HepG2 (cell line): ENCODE measurements around the gene MIGA2. TPM values are rescaled to one million over a fixed set of nuclear protein-coding genes. Genes with fewer than 3 reads are reported as not detected.

ENCODE experiments used
- ATAC-seq: fragments of 200-7000 bp; cut with Tn5 transposase; 3 replicates; pipeline ENCODE4 v1.9.1; 2020; ENCODE audit warnings: mild to moderate bottlenecking, moderate library complexity
- BruUV-seq: library from RNA; stranded (reverse); fragments of 400-500 nt; replicated peaks from 2 replicates; lab custom pipeline; 2021; lab: Mats Ljungman, UMichigan
- CTCF ChIA-PET: fragments of 300-600 bp; formaldehyde crosslinking; extraction: SDS; loops from one replicate; lab custom pipeline; 2021; ENCODE audit warnings: low total read pairs, inconsistent platforms, low intra/inter-chr PET ratio; lab: Yijun Ruan, JAX
- POLR2A ChIA-PET: fragments of 350-600 bp; sonication (Branson Sonifier 250); formaldehyde crosslinking; loops from one replicate; lab custom pipeline; 2020; ENCODE audit warnings: antibody characterized with exemption, inconsistent platforms; lab: Yijun Ruan, JAX
- DNase-seq: peaks from one replicate; pipeline ENCODE4 v3.0.0-alpha.2; 2015; ENCODE audit warnings: low spot score
- FAIRE-seq: peaks from 3 replicates; lab custom pipeline; 2011; peaks lifted over from hg19 to GRCh38; lab: Jason Lieb, UNC
- H2AFZ ChIP-seq: one replicate; pipeline ENCODE4 v1.6.1; 2011; ENCODE audit warnings: low read length, inconsistent platforms
- H3K27ac ChIP-seq: fragments of 300-600 bp; 3 replicates; pipeline ENCODE4 v1.8.0; 2011; ENCODE audit warnings: mixed run types, mild to moderate bottlenecking, mixed read lengths, low read length, inconsistent platforms; ENCODE audit not compliant: insufficient read depth; ENCODE audit errors: extremely low read length
- H3K27me3 ChIP-seq, 2 experiments: fragments of 200-600 bp in 1 of 2; 2 replicates in 1 of 2; 3 replicates in 1 of 2; pipeline versions ENCODE4 v1.6.0 to v1.8.0; 2011; ENCODE audit warnings: low read length in 2 of 2, mild to moderate bottlenecking in 2 of 2, moderate library complexity in 2 of 2, inconsistent platforms in 1 of 2; ENCODE audit not compliant: insufficient read depth in 2 of 2, control insufficient read depth in 1 of 2
- H3K36me3 ChIP-seq, 2 experiments: fragments of 200-600 bp in 1 of 2; replicated peaks in 1 of 2; 2 replicates in 1 of 2; 3 replicates in 1 of 2; pipeline versions ENCODE4 v1.5.1 to v1.8.0; 2011; ENCODE audit warnings: low read length in 2 of 2, inconsistent platforms in 1 of 2; ENCODE audit not compliant: insufficient read depth in 2 of 2, control insufficient read depth in 1 of 2
- H3K4me1 ChIP-seq: 2 replicates; pipeline ENCODE4 v1.5.1; 2012; ENCODE audit warnings: low read length, inconsistent platforms; ENCODE audit not compliant: insufficient read depth
- H3K4me2 ChIP-seq: 2 replicates; pipeline ENCODE4 v1.6.0; 2011; ENCODE audit warnings: low read depth, low read length, inconsistent platforms
- H3K4me3 ChIP-seq, 3 experiments: fragments of 200-600 bp in 1 of 3; sonication (generic), shearing (Covaris generic) in 1 of 3; replicated peaks in 1 of 3; 2 replicates each; pipeline ENCODE4 v1.5.1; 2011 to 2016; ENCODE audit warnings: low read length in 3 of 3, inconsistent platforms in 2 of 3, low read depth in 2 of 3, mild to moderate bottlenecking in 2 of 3, control low read depth in 1 of 3, mixed read lengths in 1 of 3; ENCODE audit not compliant: insufficient read depth in 1 of 3
- H3K79me2 ChIP-seq: one replicate; pipeline ENCODE4 v1.6.1; 2011; ENCODE audit warnings: low read length, inconsistent platforms; ENCODE audit not compliant: insufficient read depth
- H3K9ac ChIP-seq: 2 replicates; pipeline ENCODE4 v1.6.0; 2011; ENCODE audit warnings: mild to moderate bottlenecking, low read depth, low read length, inconsistent platforms; ENCODE audit not compliant: insufficient read depth
- H3K9me3 ChIP-seq: 2 replicates; pipeline ENCODE4 v1.5.1; 2012; ENCODE audit warnings: mild to moderate bottlenecking, low read length
- H4K20me1 ChIP-seq: 2 replicates; pipeline ENCODE4 v1.6.0; 2011; ENCODE audit warnings: inconsistent platforms, mild to moderate bottlenecking, low read length, moderate library complexity; ENCODE audit not compliant: insufficient read depth
- GLI4 ChIP-seq: sonication (generic); formaldehyde crosslinking; IDR thresholded peaks from 2 replicates; pipeline ENCODE4 v1.5.1; 2020; ENCODE audit warnings: missing genetic modification reagents, mild to moderate bottlenecking, moderate library complexity, borderline replicate concordance
- MAFF ChIP-seq: IDR thresholded peaks from 2 replicates; pipeline ENCODE4 v1.6.1; 2011; ENCODE audit warnings: low read depth, low read length, improper control_type of control experiment
- NFKB2 ChIP-seq: sonication (generic); formaldehyde crosslinking; IDR thresholded peaks from 2 replicates; pipeline ENCODE4 v1.4.0; 2020; ENCODE audit warnings: missing genetic modification reagents, borderline replicate concordance
- RELA ChIP-seq: sonication (generic); formaldehyde crosslinking; IDR thresholded peaks from 2 replicates; pipeline ENCODE4 v1.4.0; 2020; ENCODE audit warnings: missing genetic modification reagents
- SIX1 ChIP-seq: sonication (generic); formaldehyde crosslinking; IDR thresholded peaks from 2 replicates; pipeline ENCODE4 v1.4.0; 2020; ENCODE audit warnings: missing genetic modification reagents, borderline replicate concordance
- SOX6 ChIP-seq, 2 experiments: fragments of 450-650 bp in 1 of 2; sonication (generic) in 1 of 2; formaldehyde crosslinking in 1 of 2; IDR thresholded peaks; 2 replicates each; pipeline versions ENCODE4 v1.4.0 to v1.6.1; 2017 to 2020; ENCODE audit warnings: antibody characterized with exemption in 1 of 2, mild to moderate bottlenecking in 1 of 2, missing genetic modification reagents in 1 of 2
- ZMYM4 ChIP-seq: sonication (generic); formaldehyde crosslinking; IDR thresholded peaks from 2 replicates; pipeline ENCODE4 v1.8.1; 2023; ENCODE audit warnings: mild to moderate bottlenecking, missing genetic modification reagents
- ZNF501 ChIP-seq: sonication (generic); formaldehyde crosslinking; IDR thresholded peaks from 2 replicates; pipeline ENCODE4 v1.5.1; 2020; ENCODE audit warnings: mild to moderate bottlenecking, moderate library complexity, missing genetic modification reagents
- WGBS: methylation state at CpG from one replicate; pipeline ENCODE4 v1.1.6; 2017; ENCODE audit warnings: low lambda C conversion rate; 5-methylcytosine and 5-hydroxymethylcytosine counted together
- in situ Hi-C: cut with HindIII; loops from 2 replicates; pipeline ENCODE4 v1.10.0; 2017; ENCODE audit warnings: low pct_unique_long_range_greater_than_20kb; ENCODE audit not compliant: extremely low pct_ligation_motif_present
- intact Hi-C: fragments of 100-400 bp; cut with micrococcal nuclease; formaldehyde crosslinking; loops from one replicate; pipeline ENCODE4 v1.10.0; 2022; ENCODE audit not compliant: unreplicated experiment
- polyA plus RNA-seq, 8 experiments: library from polyadenylated mRNA; depleted of rRNA in 3 of 8; stranded (reverse) in 7 of 8; unstranded in 1 of 8; fragments of >200 nt; fragmentation: Illumina TruSeq in 4 of 8; extraction: Trizol in 4 of 8; gene quantifications; 2 replicates each; pipeline versions ENCODE4 v1.2.1 to v1.2.3, GENCODE V29; 2011 to 2016; ENCODE audit warnings: low read depth in 4 of 8, missing spikeins in 1 of 8, mixed read lengths in 1 of 8; ENCODE audit not compliant: insufficient read depth in 1 of 8
- total RNA-seq, 5 experiments: library from RNA; depleted of rRNA; stranded (reverse); fragments of >200 nt; fragmentation: Illumina TruSeq; extraction: Trizol; gene quantifications; 2 replicates each; pipeline ENCODE4 v1.2.3, GENCODE V29; 2016; ENCODE audit warnings: low read depth in 1 of 5
- TF ChIP-seq, protein P1 (sequence below): sonication (generic); formaldehyde crosslinking; IDR thresholded peaks from 2 replicates; pipeline ENCODE4 v1.4.0; 2020; ENCODE audit warnings: missing genetic modification reagents
- TF ChIP-seq, protein P2 (sequence below): conservative IDR thresholded peaks from 2 replicates; pipeline ENCODE4 v1.6.1; 2018; ENCODE audit warnings: missing genetic modification reagents
- TF ChIP-seq, protein P3 (sequence below): sonication (generic); formaldehyde crosslinking; IDR thresholded peaks from 2 replicates; pipeline ENCODE4 v1.8.1; 2023; ENCODE audit warnings: mild to moderate bottlenecking, missing genetic modification reagents
- TF ChIP-seq, protein P4 (sequence below): sonication (generic); formaldehyde crosslinking; IDR thresholded peaks from 2 replicates; pipeline ENCODE4 v1.4.0; 2020; ENCODE audit warnings: missing genetic modification reagents, borderline replicate concordance

Gene MIGA2
- total and polyA plus RNA-seq, 2 of the 13 experiments (the other 11 are each of a cell fraction or from before 2014, with no cell fraction given) = 10.8 to 17.1 TPM

DNA sequence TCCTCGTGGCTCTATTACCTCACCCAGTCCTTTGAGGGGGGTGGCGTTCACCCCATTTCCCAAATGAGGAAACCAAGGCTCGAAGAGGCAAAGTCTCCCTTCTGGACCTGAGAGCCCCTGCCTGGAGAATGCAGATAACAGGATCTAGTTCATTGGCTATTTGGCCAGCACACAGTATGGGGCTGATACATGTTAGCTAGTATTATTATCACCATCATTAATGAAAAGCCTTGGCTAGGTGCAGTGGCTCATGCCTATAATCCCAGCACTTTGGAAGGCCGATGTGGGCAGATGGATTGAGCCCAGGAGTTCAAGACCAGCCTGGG, 12.6 kb upstream of the MIGA2 start:
- Histone ChIP-seq H3K27ac (no peak overlapping the region), H3K79me2 (peaks cover 14% of the 10 kb centered on the region), H4K20me1 (peaks cover 5% of the 10 kb centered on the region; the same call in 1 of the 2 replicates), H3K27me3 (no peaks in the 10 kb centered on the region), H3K9ac (no peak overlapping the region), H3K36me3 (no peaks in the 10 kb centered on the region; a peak in 1 of 5 replicates), H3K4me2 (no peak overlapping the region), H2AFZ (no peak overlapping the region), H3K4me1 (peaks cover 23% of the 10 kb centered on the region), H3K9me3 (no peaks in the 10 kb centered on the region), H3K4me3 (no peak overlapping the region)
- no TSS peak for BruUV-seq
- WGBS = 86% methylated on average over 3 of the region's 4 CpGs
- ChIA-PET CTCF (no interaction called here), POLR2A (interaction anchor here (1.3 kb wide), 1 partner anchor 12 kb away, joined by 4 read pairs; the partner anchor contains the start of gene MIGA2)
- intact Hi-C loops = no loop called here
- DNase-seq = no peak
- ATAC-seq = no peak
- FAIRE-seq = no peak
- in situ Hi-C loops = no loop called here
- TF ChIP-seq, protein P1, sequence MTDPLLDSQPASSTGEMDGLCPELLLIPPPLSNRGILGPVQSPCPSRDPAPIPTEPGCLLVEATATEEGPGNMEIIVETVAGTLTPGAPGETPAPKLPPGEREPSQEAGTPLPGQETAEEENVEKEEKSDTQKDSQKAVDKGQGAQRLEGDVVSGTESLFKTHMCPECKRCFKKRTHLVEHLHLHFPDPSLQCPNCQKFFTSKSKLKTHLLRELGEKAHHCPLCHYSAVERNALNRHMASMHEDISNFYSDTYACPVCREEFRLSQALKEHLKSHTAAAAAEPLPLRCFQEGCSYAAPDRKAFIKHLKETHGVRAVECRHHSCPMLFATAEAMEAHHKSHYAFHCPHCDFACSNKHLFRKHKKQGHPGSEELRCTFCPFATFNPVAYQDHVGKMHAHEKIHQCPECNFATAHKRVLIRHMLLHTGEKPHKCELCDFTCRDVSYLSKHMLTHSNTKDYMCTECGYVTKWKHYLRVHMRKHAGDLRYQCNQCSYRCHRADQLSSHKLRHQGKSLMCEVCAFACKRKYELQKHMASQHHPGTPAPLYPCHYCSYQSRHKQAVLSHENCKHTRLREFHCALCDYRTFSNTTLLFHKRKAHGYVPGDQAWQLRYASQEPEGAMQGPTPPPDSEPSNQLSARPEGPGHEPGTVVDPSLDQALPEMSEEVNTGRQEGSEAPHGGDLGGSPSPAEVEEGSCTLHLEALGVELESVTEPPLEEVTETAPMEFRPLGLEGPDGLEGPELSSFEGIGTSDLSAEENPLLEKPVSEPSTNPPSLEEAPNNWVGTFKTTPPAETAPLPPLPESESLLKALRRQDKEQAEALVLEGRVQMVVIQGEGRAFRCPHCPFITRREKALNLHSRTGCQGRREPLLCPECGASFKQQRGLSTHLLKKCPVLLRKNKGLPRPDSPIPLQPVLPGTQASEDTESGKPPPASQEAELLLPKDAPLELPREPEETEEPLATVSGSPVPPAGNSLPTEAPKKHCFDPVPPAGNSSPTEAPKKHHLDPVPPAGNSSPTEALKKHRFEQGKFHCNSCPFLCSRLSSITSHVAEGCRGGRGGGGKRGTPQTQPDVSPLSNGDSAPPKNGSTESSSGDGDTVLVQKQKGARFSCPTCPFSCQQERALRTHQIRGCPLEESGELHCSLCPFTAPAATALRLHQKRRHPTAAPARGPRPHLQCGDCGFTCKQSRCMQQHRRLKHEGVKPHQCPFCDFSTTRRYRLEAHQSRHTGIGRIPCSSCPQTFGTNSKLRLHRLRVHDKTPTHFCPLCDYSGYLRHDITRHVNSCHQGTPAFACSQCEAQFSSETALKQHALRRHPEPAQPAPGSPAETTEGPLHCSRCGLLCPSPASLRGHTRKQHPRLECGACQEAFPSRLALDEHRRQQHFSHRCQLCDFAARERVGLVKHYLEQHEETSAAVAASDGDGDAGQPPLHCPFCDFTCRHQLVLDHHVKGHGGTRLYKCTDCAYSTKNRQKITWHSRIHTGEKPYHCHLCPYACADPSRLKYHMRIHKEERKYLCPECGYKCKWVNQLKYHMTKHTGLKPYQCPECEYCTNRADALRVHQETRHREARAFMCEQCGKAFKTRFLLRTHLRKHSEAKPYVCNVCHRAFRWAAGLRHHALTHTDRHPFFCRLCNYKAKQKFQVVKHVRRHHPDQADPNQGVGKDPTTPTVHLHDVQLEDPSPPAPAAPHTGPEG (CRISPR knock-in tag) = no peak
- TF ChIP-seq ZNF501 (CRISPR knock-in tag) (no peak), ZMYM4 (CRISPR knock-in tag) (no peak), MAFF (no peak), GLI4 (CRISPR knock-in tag) (no peak), SIX1 (no peak), RELA (CRISPR knock-in tag) (no peak), SOX6 (IDR thresholded peaks at IDR 0.05) (no peak), SOX6 (CRISPR knock-in tag; IDR thresholded peaks at IDR 0.05) (no peak), NFKB2 (CRISPR knock-in tag) (no peak)
- TF ChIP-seq, protein P2, sequence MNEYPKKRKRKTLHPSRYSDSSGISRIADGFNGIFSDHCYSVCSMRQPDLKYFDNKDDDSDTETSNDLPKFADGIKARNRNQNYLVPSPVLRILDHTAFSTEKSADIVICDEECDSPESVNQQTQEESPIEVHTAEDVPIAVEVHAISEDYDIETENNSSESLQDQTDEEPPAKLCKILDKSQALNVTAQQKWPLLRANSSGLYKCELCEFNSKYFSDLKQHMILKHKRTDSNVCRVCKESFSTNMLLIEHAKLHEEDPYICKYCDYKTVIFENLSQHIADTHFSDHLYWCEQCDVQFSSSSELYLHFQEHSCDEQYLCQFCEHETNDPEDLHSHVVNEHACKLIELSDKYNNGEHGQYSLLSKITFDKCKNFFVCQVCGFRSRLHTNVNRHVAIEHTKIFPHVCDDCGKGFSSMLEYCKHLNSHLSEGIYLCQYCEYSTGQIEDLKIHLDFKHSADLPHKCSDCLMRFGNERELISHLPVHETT = no peak
- TF ChIP-seq, protein P3, sequence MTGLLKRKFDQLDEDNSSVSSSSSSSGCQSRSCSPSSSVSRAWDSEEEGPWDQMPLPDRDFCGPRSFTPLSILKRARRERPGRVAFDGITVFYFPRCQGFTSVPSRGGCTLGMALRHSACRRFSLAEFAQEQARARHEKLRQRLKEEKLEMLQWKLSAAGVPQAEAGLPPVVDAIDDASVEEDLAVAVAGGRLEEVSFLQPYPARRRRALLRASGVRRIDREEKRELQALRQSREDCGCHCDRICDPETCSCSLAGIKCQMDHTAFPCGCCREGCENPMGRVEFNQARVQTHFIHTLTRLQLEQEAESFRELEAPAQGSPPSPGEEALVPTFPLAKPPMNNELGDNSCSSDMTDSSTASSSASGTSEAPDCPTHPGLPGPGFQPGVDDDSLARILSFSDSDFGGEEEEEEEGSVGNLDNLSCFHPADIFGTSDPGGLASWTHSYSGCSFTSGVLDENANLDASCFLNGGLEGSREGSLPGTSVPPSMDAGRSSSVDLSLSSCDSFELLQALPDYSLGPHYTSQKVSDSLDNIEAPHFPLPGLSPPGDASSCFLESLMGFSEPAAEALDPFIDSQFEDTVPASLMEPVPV (CRISPR knock-in tag) = no peak
- TF ChIP-seq, protein P4, sequence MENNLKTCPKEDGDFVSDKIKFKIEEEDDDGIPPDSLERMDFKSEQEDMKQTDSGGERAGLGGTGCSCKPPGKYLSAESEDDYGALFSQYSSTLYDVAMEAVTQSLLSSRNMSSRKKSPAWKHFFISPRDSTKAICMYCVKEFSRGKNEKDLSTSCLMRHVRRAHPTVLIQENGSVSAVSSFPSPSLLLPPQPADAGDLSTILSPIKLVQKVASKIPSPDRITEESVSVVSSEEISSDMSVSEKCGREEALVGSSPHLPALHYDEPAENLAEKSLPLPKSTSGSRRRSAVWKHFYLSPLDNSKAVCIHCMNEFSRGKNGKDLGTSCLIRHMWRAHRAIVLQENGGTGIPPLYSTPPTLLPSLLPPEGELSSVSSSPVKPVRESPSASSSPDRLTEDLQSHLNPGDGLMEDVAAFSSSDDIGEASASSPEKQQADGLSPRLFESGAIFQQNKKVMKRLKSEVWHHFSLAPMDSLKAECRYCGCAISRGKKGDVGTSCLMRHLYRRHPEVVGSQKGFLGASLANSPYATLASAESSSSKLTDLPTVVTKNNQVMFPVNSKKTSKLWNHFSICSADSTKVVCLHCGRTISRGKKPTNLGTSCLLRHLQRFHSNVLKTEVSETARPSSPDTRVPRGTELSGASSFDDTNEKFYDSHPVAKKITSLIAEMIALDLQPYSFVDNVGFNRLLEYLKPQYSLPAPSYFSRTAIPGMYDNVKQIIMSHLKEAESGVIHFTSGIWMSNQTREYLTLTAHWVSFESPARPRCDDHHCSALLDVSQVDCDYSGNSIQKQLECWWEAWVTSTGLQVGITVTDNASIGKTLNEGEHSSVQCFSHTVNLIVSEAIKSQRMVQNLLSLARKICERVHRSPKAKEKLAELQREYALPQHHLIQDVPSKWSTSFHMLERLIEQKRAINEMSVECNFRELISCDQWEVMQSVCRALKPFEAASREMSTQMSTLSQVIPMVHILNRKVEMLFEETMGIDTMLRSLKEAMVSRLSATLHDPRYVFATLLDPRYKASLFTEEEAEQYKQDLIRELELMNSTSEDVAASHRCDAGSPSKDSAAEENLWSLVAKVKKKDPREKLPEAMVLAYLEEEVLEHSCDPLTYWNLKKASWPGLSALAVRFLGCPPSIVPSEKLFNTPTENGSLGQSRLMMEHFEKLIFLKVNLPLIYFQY = no peak
